K562 (cell line): ENCODE measurements around the gene BCL2L15. TPM values are rescaled to one million over a fixed set of nuclear protein-coding genes. Genes with fewer than 3 reads are reported as not detected.
A peak's percentile ranks its signal among the peaks of the same experiment; 100 is the strongest.

Experiments
- ELF1 ChIP-seq: fragments of 200-800 bp; sonication (Bioruptor generic); IDR thresholded peaks from 2 replicates; pipeline ENCODE4 v1.6.1; 2016; ENCODE audit warnings: missing genetic modification characterization, missing compliant biosample characterization
- HDAC2 ChIP-seq: fragments of 450-650 bp; IDR thresholded peaks from 2 replicates; pipeline ENCODE4 v1.6.1; 2016; ENCODE audit warnings: mild to moderate bottlenecking
- HDGF ChIP-seq: fragments of 450-650 bp; IDR thresholded peaks from 2 replicates; pipeline ENCODE4 v1.6.1; 2016
- ILF3 ChIP-seq: fragments of 450-650 bp; IDR thresholded peaks from 2 replicates; pipeline ENCODE4 v1.6.1; 2018; ENCODE audit warnings: antibody characterized with exemption, mild to moderate bottlenecking, moderate library complexity, borderline replicate concordance
- KLF16 ChIP-seq: IDR thresholded peaks from 2 replicates; pipeline ENCODE4 v1.6.1; 2016; ENCODE audit warnings: antibody characterized with exemption
- NFYB ChIP-seq: IDR thresholded peaks from 2 replicates; pipeline ENCODE4 v1.6.1; 2011; ENCODE audit warnings: mild to moderate bottlenecking, moderate library complexity; ENCODE audit not compliant: insufficient read length; ENCODE audit errors: extremely low read depth
- PRDM10 ChIP-seq: fragments of 450-650 bp; IDR thresholded peaks from 2 replicates; pipeline ENCODE4 v1.6.1; 2018; ENCODE audit not compliant: partially characterized antibody
- STAG1 ChIP-seq: sonication (generic); formaldehyde crosslinking; IDR thresholded peaks from 2 replicates; pipeline ENCODE4 v1.5.0; 2020; ENCODE audit warnings: missing genetic modification reagents, borderline replicate concordance
- TAL1 ChIP-seq: fragments of 450-650 bp; IDR thresholded peaks from 2 replicates; pipeline ENCODE4 v1.6.1; 2016; ENCODE audit warnings: mild to moderate bottlenecking
- ZKSCAN8 ChIP-seq: fragments of 200-800 bp; sonication (Bioruptor generic); IDR thresholded peaks from 2 replicates; pipeline ENCODE4 v1.6.1; 2016; ENCODE audit warnings: missing genetic modification characterization, missing compliant biosample characterization
- ZNF175 ChIP-seq: fragments of 200-800 bp; sonication (Bioruptor generic); IDR thresholded peaks from 2 replicates; pipeline ENCODE4 v1.6.1; 2016; ENCODE audit warnings: low read depth, mild to moderate bottlenecking, missing genetic modification characterization, missing compliant biosample characterization
- ZNF232 ChIP-seq: sonication (generic); formaldehyde crosslinking; IDR thresholded peaks from 2 replicates; pipeline ENCODE4 v1.8.0; 2022; ENCODE audit warnings: mild to moderate bottlenecking, missing genetic modification reagents
- ZNF398 ChIP-seq: fragments of 250-450 bp; sonication (Bioruptor Pico); IDR thresholded peaks from 2 replicates; pipeline ENCODE4 v1.8.0; 2021; ENCODE audit warnings: moderate library complexity, mild to moderate bottlenecking, inconsistent platforms
- ZNF445 ChIP-seq: fragments of 250-450 bp; sonication (Bioruptor Pico); IDR thresholded peaks from 2 replicates; pipeline ENCODE4 v1.4.0; 2020; ENCODE audit warnings: low read depth, mild to moderate bottlenecking, moderate library complexity
- ZNF766 ChIP-seq: fragments of 200-800 bp; sonication (Bioruptor generic); conservative IDR thresholded peaks from 2 replicates; pipeline ENCODE4 v1.6.1; 2016; ENCODE audit warnings: missing genetic modification characterization, missing compliant biosample characterization
- ZNF780A ChIP-seq: fragments of 250-450 bp; sonication (Bioruptor Pico); IDR thresholded peaks from 2 replicates; pipeline ENCODE4 v1.5.0; 2021; ENCODE audit warnings: mild to moderate bottlenecking
- polyA plus RNA-seq, 8 experiments: library from polyadenylated mRNA; depleted of rRNA in 4 of 8; stranded (reverse) in 5 of 8; unstranded in 3 of 8; fragments of >200 nt; fragmentation: Nextera tagmentation in 2 of 8; fragmentation: Illumina TruSeq in 1 of 8; extraction: Ambion mirVana in 2 of 8; extraction: Trizol in 1 of 8; gene quantifications; 2 replicates each; pipeline versions ENCODE4 v1.2.1 to v1.2.3, GENCODE V29; 2011 to 2014; ENCODE audit warnings: inconsistent platforms in 1 of 8, missing spikeins in 1 of 8
- total RNA-seq, 7 experiments: library from RNA; depleted of rRNA in 6 of 7; stranded (reverse); fragments of >200 nt in 6 of 7; fragmentation: Illumina TruSeq in 2 of 7; extraction: Trizol in 2 of 7; gene quantifications; 2 replicates each; pipeline versions ENCODE4 v1.2.1 to v1.2.3, GENCODE V29; 2011 to 2021; ENCODE audit warnings: low replicate concordance in 1 of 7
- TF ChIP-seq, protein P1 (sequence below): fragments of 450-650 bp; IDR thresholded peaks from 2 replicates; pipeline ENCODE4 v1.6.1; 2016; ENCODE audit warnings: borderline replicate concordance
- TF ChIP-seq, protein P2 (sequence below): IDR thresholded peaks from 2 replicates; pipeline ENCODE4 v1.6.1; 2014; ENCODE audit warnings: antibody characterized with exemption
- TF ChIP-seq, protein P3 (sequence below): fragments of 450-650 bp; IDR thresholded peaks from 2 replicates; pipeline ENCODE4 v1.6.1; 2016; ENCODE audit warnings: missing biosample characterization, missing genetic modification characterization

The BCL2L15 gene
- total and polyA plus RNA-seq, 9 of the 15 experiments (the other 6 are each of a cell fraction or from before 2014, with no cell fraction given) = 0.06 to 0.42 (median 0.28) TPM; not detected in 1

- TF ChIP-seq PRDM10 (peak; percentile 89), ZNF398 (CRISPR knock-in tag) (no peak), ILF3 (no peak), ZNF445 (no peak), ZNF766 (CRISPR knock-in tag) (0 out of 2 replicates have a peak, but pooled peaks have one; percentile 35), HDAC2 (no peak), KLF16 (no peak), HDGF (no peak), ZNF780A (CRISPR knock-in tag) (no peak), ZNF232 (CRISPR knock-in tag) (0 out of 2 replicates have a peak, but pooled peaks have one; percentile 50), TAL1 (no peak), STAG1 (no peak), ELF1 (tag) (no peak), ZNF175 (CRISPR knock-in tag) (peak; percentile 61; the same call in 1 of the 2 replicates), NFYB (no peak), ZKSCAN8 (CRISPR knock-in tag) (peak; percentile 38; the same call in 1 of the 2 replicates)
- TF ChIP-seq, protein P1, sequence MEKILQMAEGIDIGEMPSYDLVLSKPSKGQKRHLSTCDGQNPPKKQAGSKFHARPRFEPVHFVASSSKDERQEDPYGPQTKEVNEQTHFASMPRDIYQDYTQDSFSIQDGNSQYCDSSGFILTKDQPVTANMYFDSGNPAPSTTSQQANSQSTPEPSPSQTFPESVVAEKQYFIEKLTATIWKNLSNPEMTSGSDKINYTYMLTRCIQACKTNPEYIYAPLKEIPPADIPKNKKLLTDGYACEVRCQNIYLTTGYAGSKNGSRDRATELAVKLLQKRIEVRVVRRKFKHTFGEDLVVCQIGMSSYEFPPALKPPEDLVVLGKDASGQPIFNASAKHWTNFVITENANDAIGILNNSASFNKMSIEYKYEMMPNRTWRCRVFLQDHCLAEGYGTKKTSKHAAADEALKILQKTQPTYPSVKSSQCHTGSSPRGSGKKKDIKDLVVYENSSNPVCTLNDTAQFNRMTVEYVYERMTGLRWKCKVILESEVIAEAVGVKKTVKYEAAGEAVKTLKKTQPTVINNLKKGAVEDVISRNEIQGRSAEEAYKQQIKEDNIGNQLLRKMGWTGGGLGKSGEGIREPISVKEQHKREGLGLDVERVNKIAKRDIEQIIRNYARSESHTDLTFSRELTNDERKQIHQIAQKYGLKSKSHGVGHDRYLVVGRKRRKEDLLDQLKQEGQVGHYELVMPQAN = no peak
- TF ChIP-seq, protein P2, sequence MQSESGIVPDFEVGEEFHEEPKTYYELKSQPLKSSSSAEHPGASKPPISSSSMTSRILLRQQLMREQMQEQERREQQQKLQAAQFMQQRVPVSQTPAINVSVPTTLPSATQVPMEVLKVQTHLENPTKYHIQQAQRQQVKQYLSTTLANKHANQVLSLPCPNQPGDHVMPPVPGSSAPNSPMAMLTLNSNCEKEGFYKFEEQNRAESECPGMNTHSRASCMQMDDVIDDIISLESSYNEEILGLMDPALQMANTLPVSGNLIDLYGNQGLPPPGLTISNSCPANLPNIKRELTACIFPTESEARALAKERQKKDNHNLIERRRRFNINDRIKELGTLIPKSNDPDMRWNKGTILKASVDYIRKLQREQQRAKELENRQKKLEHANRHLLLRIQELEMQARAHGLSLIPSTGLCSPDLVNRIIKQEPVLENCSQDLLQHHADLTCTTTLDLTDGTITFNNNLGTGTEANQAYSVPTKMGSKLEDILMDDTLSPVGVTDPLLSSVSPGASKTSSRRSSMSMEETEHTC = no peak; the same call in 1 of the 2 replicates
- TF ChIP-seq, protein P3, sequence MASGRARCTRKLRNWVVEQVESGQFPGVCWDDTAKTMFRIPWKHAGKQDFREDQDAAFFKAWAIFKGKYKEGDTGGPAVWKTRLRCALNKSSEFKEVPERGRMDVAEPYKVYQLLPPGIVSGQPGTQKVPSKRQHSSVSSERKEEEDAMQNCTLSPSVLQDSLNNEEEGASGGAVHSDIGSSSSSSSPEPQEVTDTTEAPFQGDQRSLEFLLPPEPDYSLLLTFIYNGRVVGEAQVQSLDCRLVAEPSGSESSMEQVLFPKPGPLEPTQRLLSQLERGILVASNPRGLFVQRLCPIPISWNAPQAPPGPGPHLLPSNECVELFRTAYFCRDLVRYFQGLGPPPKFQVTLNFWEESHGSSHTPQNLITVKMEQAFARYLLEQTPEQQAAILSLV = no peak
Measured at GRCh38 chr1:113871597-113872113, 15.7 kb downstream of the BCL2L15 start, which contains the start of gene PTPN22 (continued).
